ENCODE measurements around the gene SEMA3B. TPM values are rescaled to one million over a fixed set of nuclear protein-coding genes. Genes with fewer than 3 reads are reported as not detected.

The SEMA3B gene
- total and polyA plus RNA-seq, 2 of the 4 experiments (the other 2 are of a cell fraction), result 4.3 to 29.3 TPM

GRCh38 chr3:50275141-50275995, 6.4 kb downstream of the SEMA3B start (continued):
- TF ChIP-seq CHD1 (IDR thresholded peaks at IDR 0.05; ENCODE audit: low read depth, low read length), result no peak

GRCh38 chr3:50275996-50276761, 7.2 kb downstream of the SEMA3B start:
- H4K20me1 ChIP-seq (ENCODE audit: insufficient read depth, low read length), result no peaks in the 10 kb centered on the region
- no peak overlapping the region for H2AK5ac ChIP-seq (ENCODE audit: low read depth, low read length)
- H3K27me3 ChIP-seq (ENCODE audit: control insufficient read depth, insufficient read depth, low read length), result no peaks in the 10 kb centered on the region
- ATAC-seq (ENCODE audit: low read depth) (no peak), DNase-seq (no peak)
- no peak overlapping the region for H4K91ac ChIP-seq (ENCODE audit: insufficient read depth, low read depth, low read length)
- no peak overlapping the region for H2BK120ac ChIP-seq (ENCODE audit: low read depth, low read length)
- no peak overlapping the region for H3K27ac ChIP-seq (ENCODE audit: insufficient read depth, low read length)
- H3K9me1 ChIP-seq (ENCODE audit: insufficient read depth, low read length), result no peaks in the 10 kb centered on the region
- peaks cover 20% of the 10 kb centered on the region; the same call in 1 of the 2 replicates for H3K36me3 ChIP-seq (ENCODE audit: control insufficient read depth, insufficient read depth, low read length)
- ChIA-PET POLR2A (ENCODE audit: unreplicated experiment) (no interaction called here), CTCF (no interaction called here)
- WGBS, 2 experiments (ENCODE audit: extremely low coverage in 2 of 2, insufficient read length in 1 of 2), result 57% methylated on average over 76 of the region's 79 CpGs; no CpG with 5 or more reads in 1 of the 2 experiments
- H3K4ac ChIP-seq (ENCODE audit: low read depth, low read length), result no peak overlapping the region
- dilution Hi-C loops (cut with HindIII; ENCODE audit: low sequenced_read_pairs, unreplicated experiment) (no loop called here), intact Hi-C loops (cut with micrococcal nuclease) (no loop called here), in situ Hi-C loops (cut with MboI; ENCODE audit: low sequenced_read_pairs) (no loop called here)
- no peak overlapping the region for H2BK15ac ChIP-seq (ENCODE audit: low read depth, low read length)
- H3K14ac ChIP-seq (replicated peaks; ENCODE audit: low read depth, low read length), result no peak overlapping the region
- H3K4me1 ChIP-seq (ENCODE audit: control insufficient read depth, insufficient read depth, low read length), result peaks cover 3% of the 10 kb centered on the region; the same call in 1 of the 2 replicates
- H2BK5ac ChIP-seq (ENCODE audit: low read depth, low read length, poor library complexity, severe bottlenecking), result no peak overlapping the region
- H2AFZ ChIP-seq (replicated peaks; ENCODE audit: low read length, poor library complexity), result no peak overlapping the region
- no peak overlapping the region for H3K23ac ChIP-seq (ENCODE audit: low read depth, low read length)
- H3K9me3 ChIP-seq (ENCODE audit: control insufficient read depth, insufficient read depth, low read length), result no peaks in the 10 kb centered on the region
- no peak overlapping the region for H4K5ac ChIP-seq (ENCODE audit: low read depth, low read length)
- H3K79me1 ChIP-seq (ENCODE audit: low read depth in 1 of 2, low read length in 2 of 2), result peaks cover 0 to 4% of the 10 kb centered on the region in 2 experiments; a peak in 1 of 4 replicates
- no peak overlapping the region for H3K9ac ChIP-seq (ENCODE audit: low read depth, low read length)
- H2AK9ac ChIP-seq (replicated peaks; ENCODE audit: low read depth, low read length, poor library complexity), result no peak overlapping the region
- BruUV-seq (replicated peaks), result no TSS peak
- H3K4me3 ChIP-seq (ENCODE audit: insufficient read depth, low read depth, low read length), result no peak overlapping the region
- H3K4me2 ChIP-seq (ENCODE audit: low read depth, low read length), result no peak overlapping the region
- H4K8ac ChIP-seq (ENCODE audit: low read depth in 2 of 2, low read length in 2 of 2), result no peak overlapping the region
- H2BK20ac ChIP-seq (ENCODE audit: low read depth, low read length), result no peak overlapping the region
- no peak overlapping the region for H3K18ac ChIP-seq (ENCODE audit: low read depth, low read length)
- no peak overlapping the region for H3K56ac ChIP-seq (ENCODE audit: extremely low read depth, insufficient read depth, low read length)
- TF ChIP-seq POLR2A (IDR thresholded peaks at IDR 0.05; ENCODE audit: low read depth, low read length), result no peak
- no peak for TF ChIP-seq RAD21 (IDR thresholded peaks at IDR 0.05; ENCODE audit: low read length)
- TF ChIP-seq MAZ (IDR thresholded peaks at IDR 0.05; ENCODE audit: borderline replicate concordance, low read depth, low read length), result no peak
- no peak for TF ChIP-seq MAFK (IDR thresholded peaks at IDR 0.05; ENCODE audit: low read depth, low read length)
- TF ChIP-seq RCOR1 (IDR thresholded peaks at IDR 0.05; ENCODE audit: insufficient replicate concordance, low read length), result no peak
- no peak for TF ChIP-seq MXI1 (IDR thresholded peaks at IDR 0.05; ENCODE audit: borderline replicate concordance, low read depth, low read length)
- no peak for TF ChIP-seq USF2 (IDR thresholded peaks at IDR 0.05; ENCODE audit: low read depth, low read length)
- TF ChIP-seq SMC3 (IDR thresholded peaks at IDR 0.05; ENCODE audit: low read depth, low read length), result no peak
- no peak for TF ChIP-seq BHLHE40 (IDR thresholded peaks at IDR 0.05; ENCODE audit: low read depth, low read length)
- no peak for TF ChIP-seq RFX5 (IDR thresholded peaks at IDR 0.05; ENCODE audit: low read depth, low read length)
- no peak for TF ChIP-seq CTCF (conservative IDR thresholded peaks at IDR 0.05; ENCODE audit: low read depth, low read length)
- TF ChIP-seq NFE2L2 (IDR thresholded peaks at IDR 0.05; ENCODE audit: low read depth, low read length), result no peak
